NCI-H146 (cell line): ENCODE data around the gene MYO3B.
A peak's percentile ranks its signal among the peaks of the same experiment; 100 is the strongest.

ENCODE experiments used
- DNase-seq: peaks from one replicate; lab custom pipeline; 2025; lab: John Stamatoyannopoulos, UW

MYO3B gene

GRCh38 chr2:170369228-170369627 is 191.3 kb downstream of the MYO3B start:
- no peak for DNase-seq

- DNase-seq: no peak
These were observed 191.9 kb downstream of the MYO3B start for GRCh38 chr2:170369894-170370293.

GRCh38 chr2:170371231-170371998 is 193.5 kb downstream of the MYO3B start:
- no peak for DNase-seq

- DNase-seq: no peak
These were observed 197.2 kb downstream of the MYO3B start for GRCh38 chr2:170375192-170375591.

GRCh38 chr2:170377500-170378207 is 199.7 kb downstream of the MYO3B start:
- DNase-seq: no peak

GRCh38 chr2:170380267-170380666 is 202.3 kb downstream of the MYO3B start:
- no peak for DNase-seq

GRCh38 chr2:170381678-170382077 is 203.7 kb downstream of the MYO3B start:
- no peak for DNase-seq

GRCh38 chr2:170386554-170386953 is 208.6 kb downstream of the MYO3B start:
- DNase-seq: no peak

GRCh38 chr2:170391018-170391417 is 213.1 kb downstream of the MYO3B start:
- DNase-seq: no peak

GRCh38 chr2:170391697-170392096 is 213.8 kb downstream of the MYO3B start:
- DNase-seq: no peak

- no peak for DNase-seq
These were observed 216.0 kb downstream of the MYO3B start for GRCh38 chr2:170393861-170394498.

GRCh38 chr2:170394641-170395387 is 216.9 kb downstream of the MYO3B start:
- no peak for DNase-seq

GRCh38 chr2:170396799-170397459 is 219.0 kb downstream of the MYO3B start:
- peak; percentile 1 for DNase-seq

GRCh38 chr2:170401187-170401586 is 223.2 kb downstream of the MYO3B start:
- no peak for DNase-seq

- DNase-seq: no peak
These were observed 226.9 kb downstream of the MYO3B start for GRCh38 chr2:170404846-170405245.

- no peak for DNase-seq
These were observed 227.4 kb downstream of the MYO3B start for GRCh38 chr2:170405326-170405725.

- DNase-seq: no peak
These were observed 230.7 kb downstream of the MYO3B start for GRCh38 chr2:170408461-170409163.

GRCh38 chr2:170409164-170409535 is 231.2 kb downstream of the MYO3B start:
- peak; percentile 68 for DNase-seq

GRCh38 chr2:170411660-170412059 is 233.7 kb downstream of the MYO3B start:
- DNase-seq: no peak

- DNase-seq: no peak
These were observed 243.2 kb downstream of the MYO3B start for GRCh38 chr2:170420961-170421687.
